Measurements from ENCODE around the gene VPS37C.

VPS37C gene

GRCh38 chr11:61154528-61154927 is 6.7 kb downstream of the VPS37C start:
- DNase-seq (ENCODE audit: low read depth in 1 of 2, low spot score in 1 of 2): no peak
- Histone ChIP-seq H3K4me3 (replicated peaks; ENCODE audit: insufficient read depth, low read length) (no peak overlapping the region), H3K27ac (replicated peaks) (no peak overlapping the region), H3K27me3 (ENCODE audit: insufficient read depth, poor library complexity, severe bottlenecking) (no peaks in the 10 kb centered on the region)
- TF ChIP-seq, protein P1, sequence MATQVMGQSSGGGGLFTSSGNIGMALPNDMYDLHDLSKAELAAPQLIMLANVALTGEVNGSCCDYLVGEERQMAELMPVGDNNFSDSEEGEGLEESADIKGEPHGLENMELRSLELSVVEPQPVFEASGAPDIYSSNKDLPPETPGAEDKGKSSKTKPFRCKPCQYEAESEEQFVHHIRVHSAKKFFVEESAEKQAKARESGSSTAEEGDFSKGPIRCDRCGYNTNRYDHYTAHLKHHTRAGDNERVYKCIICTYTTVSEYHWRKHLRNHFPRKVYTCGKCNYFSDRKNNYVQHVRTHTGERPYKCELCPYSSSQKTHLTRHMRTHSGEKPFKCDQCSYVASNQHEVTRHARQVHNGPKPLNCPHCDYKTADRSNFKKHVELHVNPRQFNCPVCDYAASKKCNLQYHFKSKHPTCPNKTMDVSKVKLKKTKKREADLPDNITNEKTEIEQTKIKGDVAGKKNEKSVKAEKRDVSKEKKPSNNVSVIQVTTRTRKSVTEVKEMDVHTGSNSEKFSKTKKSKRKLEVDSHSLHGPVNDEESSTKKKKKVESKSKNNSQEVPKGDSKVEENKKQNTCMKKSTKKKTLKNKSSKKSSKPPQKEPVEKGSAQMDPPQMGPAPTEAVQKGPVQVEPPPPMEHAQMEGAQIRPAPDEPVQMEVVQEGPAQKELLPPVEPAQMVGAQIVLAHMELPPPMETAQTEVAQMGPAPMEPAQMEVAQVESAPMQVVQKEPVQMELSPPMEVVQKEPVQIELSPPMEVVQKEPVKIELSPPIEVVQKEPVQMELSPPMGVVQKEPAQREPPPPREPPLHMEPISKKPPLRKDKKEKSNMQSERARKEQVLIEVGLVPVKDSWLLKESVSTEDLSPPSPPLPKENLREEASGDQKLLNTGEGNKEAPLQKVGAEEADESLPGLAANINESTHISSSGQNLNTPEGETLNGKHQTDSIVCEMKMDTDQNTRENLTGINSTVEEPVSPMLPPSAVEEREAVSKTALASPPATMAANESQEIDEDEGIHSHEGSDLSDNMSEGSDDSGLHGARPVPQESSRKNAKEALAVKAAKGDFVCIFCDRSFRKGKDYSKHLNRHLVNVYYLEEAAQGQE (IDR thresholded peaks at IDR 0.05; ENCODE audit: insufficient replicate concordance, low read depth): no peak
- no peak for TF ChIP-seq GABPA (IDR thresholded peaks at IDR 0.05; ENCODE audit: low read depth)
- TF ChIP-seq SPI1 (IDR thresholded peaks at IDR 0.05; ENCODE audit: borderline replicate concordance, low read depth): no peak
- TF ChIP-seq, protein P2, sequence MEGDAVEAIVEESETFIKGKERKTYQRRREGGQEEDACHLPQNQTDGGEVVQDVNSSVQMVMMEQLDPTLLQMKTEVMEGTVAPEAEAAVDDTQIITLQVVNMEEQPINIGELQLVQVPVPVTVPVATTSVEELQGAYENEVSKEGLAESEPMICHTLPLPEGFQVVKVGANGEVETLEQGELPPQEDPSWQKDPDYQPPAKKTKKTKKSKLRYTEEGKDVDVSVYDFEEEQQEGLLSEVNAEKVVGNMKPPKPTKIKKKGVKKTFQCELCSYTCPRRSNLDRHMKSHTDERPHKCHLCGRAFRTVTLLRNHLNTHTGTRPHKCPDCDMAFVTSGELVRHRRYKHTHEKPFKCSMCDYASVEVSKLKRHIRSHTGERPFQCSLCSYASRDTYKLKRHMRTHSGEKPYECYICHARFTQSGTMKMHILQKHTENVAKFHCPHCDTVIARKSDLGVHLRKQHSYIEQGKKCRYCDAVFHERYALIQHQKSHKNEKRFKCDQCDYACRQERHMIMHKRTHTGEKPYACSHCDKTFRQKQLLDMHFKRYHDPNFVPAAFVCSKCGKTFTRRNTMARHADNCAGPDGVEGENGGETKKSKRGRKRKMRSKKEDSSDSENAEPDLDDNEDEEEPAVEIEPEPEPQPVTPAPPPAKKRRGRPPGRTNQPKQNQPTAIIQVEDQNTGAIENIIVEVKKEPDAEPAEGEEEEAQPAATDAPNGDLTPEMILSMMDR (IDR thresholded peaks at IDR 0.05; ENCODE audit: insufficient read depth, low read length): no peak
- no peak for TF ChIP-seq POLR2AphosphoS5 (IDR thresholded peaks at IDR 0.05; ENCODE audit: low read depth)

DNA sequence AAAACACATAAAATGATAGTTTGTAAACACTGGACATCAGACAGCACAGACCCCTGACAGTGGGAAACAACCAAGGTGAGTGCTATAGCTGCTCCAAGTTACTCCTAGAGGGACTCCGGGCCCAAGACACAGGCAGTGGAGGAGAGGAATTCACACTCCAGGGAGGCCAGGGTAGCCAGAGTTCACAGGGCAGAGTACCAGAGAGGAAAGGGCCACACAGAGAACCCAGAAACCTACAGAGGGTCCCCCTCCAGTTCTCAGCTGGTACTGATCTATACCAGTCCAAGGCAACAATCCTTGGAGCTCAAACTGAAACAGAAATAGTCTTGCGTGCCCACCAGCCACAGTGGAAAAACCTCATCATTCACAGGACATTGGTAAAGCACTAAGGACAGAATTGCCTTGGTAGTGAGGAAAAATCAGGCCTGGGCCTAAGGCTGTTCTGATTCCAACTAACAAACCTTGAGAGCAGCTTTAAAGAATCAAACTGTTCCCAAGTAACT is 7.6 kb downstream of the VPS37C start:
- H3K27me3 ChIP-seq (ENCODE audit: insufficient read depth, poor library complexity, severe bottlenecking): no peaks in the 10 kb centered on the region
- H3K27ac ChIP-seq (replicated peaks): no peak overlapping the region
- no peak for DNase-seq (ENCODE audit: low read depth in 1 of 2, low spot score in 1 of 2)
- H3K4me3 ChIP-seq (replicated peaks; ENCODE audit: insufficient read depth, low read length): no peak overlapping the region
- TF ChIP-seq SPI1 (IDR thresholded peaks at IDR 0.05; ENCODE audit: borderline replicate concordance, low read depth) (no peak), GABPA (IDR thresholded peaks at IDR 0.05; ENCODE audit: low read depth) (no peak)
- TF ChIP-seq, protein P1 (IDR thresholded peaks at IDR 0.05; ENCODE audit: insufficient replicate concordance, low read depth): no peak
- TF ChIP-seq, protein P2 (IDR thresholded peaks at IDR 0.05; ENCODE audit: insufficient read depth, low read length): no peak

DNA sequence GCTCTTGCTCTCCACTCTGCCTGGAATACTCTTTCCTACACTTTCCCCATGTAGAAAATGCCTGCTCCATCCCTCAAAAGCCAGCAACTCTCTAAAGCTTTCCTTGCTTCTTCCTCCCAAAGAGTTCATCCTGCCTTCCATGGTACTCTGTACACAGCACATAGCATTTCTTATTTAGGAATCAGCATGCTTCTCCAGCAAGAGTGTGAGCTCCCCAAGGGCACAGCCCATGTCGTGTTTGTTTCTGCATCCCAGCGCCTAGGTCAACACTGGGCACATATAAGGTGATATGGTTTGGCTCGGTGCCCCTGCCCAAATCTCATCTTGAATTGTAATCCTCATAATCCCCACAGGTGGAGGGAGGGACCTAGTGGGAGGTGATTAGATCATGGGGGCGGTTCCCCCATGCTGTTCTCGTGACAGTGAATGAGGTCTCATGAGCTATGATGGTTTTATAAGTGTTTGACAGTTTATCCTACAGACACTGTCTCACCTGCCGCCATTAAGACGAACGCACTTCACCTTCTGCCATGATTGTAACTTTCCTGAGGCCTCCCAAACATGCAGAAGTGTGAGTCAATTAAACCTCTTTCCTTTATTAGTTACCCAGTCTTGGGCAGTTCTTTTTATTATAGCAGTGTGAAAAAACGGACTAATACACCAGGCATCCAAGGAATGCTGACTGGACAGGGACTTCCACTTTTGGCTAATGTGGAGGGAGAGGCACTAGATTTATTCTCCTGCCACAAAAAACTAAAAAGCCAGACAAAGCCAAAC is 8.2 kb downstream of the VPS37C start:
- H3K27me3 ChIP-seq (ENCODE audit: insufficient read depth, poor library complexity, severe bottlenecking): no peaks in the 10 kb centered on the region
- no peak overlapping the region for H3K27ac ChIP-seq (replicated peaks)
- DNase-seq (ENCODE audit: low read depth in 1 of 2, low spot score in 1 of 2): no peak
- TF ChIP-seq, protein P1 (IDR thresholded peaks at IDR 0.05; ENCODE audit: insufficient replicate concordance, low read depth): no peak
- no peak for TF ChIP-seq GABPA (IDR thresholded peaks at IDR 0.05; ENCODE audit: low read depth)
- TF ChIP-seq, protein P2 (IDR thresholded peaks at IDR 0.05; ENCODE audit: insufficient read depth, low read length): no peak
- TF ChIP-seq SPI1 (IDR thresholded peaks at IDR 0.05; ENCODE audit: borderline replicate concordance, low read depth): no peak
- no peak for TF ChIP-seq POLR2AphosphoS5 (IDR thresholded peaks at IDR 0.05; ENCODE audit: low read depth)
- H3K4me3 ChIP-seq (replicated peaks; ENCODE audit: insufficient read depth, low read length): no peak overlapping the region

Measured in HL-60 (cell line).